Smooth muscle cell (in vitro differentiated cells): Measurements from ENCODE around the gene ZFAND2B. TPM values are rescaled to one million over a fixed set of nuclear protein-coding genes. Genes with fewer than 3 reads are reported as not detected.
"Not testable (repeated sequence)": the region's sequence is repeated elsewhere in the genome, so short reads cannot be mapped to it uniquely, and the experiment has no call there.

Experiments used
- DNase-seq: peaks from one replicate; lab custom pipeline; 2025; ENCODE audit not compliant: unreplicated experiment; lab: John Stamatoyannopoulos, UW
- H2AFZ ChIP-seq: fragments of 200-600 bp; sonication (generic); 2 replicates; pipeline ENCODE4 v1.6.0; 2016; ENCODE audit warnings: antibody characterized with exemption, low read depth, mild to moderate bottlenecking
- H3F3A ChIP-seq: fragments of 200-600 bp; sonication (generic); 2 replicates; pipeline ENCODE4 v1.6.0; 2017; ENCODE audit warnings: antibody characterized with exemption, low read depth
- H3K27ac ChIP-seq: fragments of 200-600 bp; sonication (generic); 2 replicates; pipeline ENCODE4 v1.5.1; 2016; ENCODE audit warnings: low read depth, mild to moderate bottlenecking
- H3K27me3 ChIP-seq: fragments of 200-600 bp; sonication (generic); 2 replicates; pipeline ENCODE4 v1.6.1; 2016; ENCODE audit warnings: low read depth, mild to moderate bottlenecking
- H3K36me3 ChIP-seq: fragments of 200-600 bp; sonication (generic); 2 replicates; pipeline ENCODE4 v1.5.1; 2016; ENCODE audit warnings: low read depth
- H3K4me1 ChIP-seq: fragments of 200-600 bp; sonication (generic); 2 replicates; pipeline ENCODE4 v1.5.1; 2016; ENCODE audit warnings: low read depth
- H3K4me2 ChIP-seq: fragments of 200-600 bp; sonication (generic); 2 replicates; pipeline ENCODE4 v1.6.0; 2016; ENCODE audit warnings: mild to moderate bottlenecking
- H3K4me3 ChIP-seq: fragments of 200-600 bp; sonication (generic); 2 replicates; pipeline ENCODE4 v1.5.1; 2016; ENCODE audit warnings: mild to moderate bottlenecking
- H3K79me2 ChIP-seq: fragments of 200-600 bp; sonication (generic); 2 replicates; pipeline ENCODE4 v1.6.0; 2016; ENCODE audit warnings: low read depth, mild to moderate bottlenecking
- H3K9ac ChIP-seq: fragments of 200-600 bp; sonication (generic); 2 replicates; pipeline ENCODE4 v1.6.0; 2016; ENCODE audit warnings: low read depth
- H3K9me3 ChIP-seq: fragments of 200-600 bp; sonication (generic); replicated peaks from 2 replicates; pipeline ENCODE4 v1.5.1; 2016; ENCODE audit warnings: low read depth
- H4K20me1 ChIP-seq: fragments of 200-600 bp; sonication (generic); 2 replicates; pipeline ENCODE4 v1.6.0; 2016; ENCODE audit warnings: low read depth
- WGBS: methylation state at CpG from one replicate; pipeline ENCODE4 v1.1.7; 2016; ENCODE audit warnings: low lambda C conversion rate; 5-methylcytosine and 5-hydroxymethylcytosine counted together
- polyA plus RNA-seq: library from polyadenylated mRNA; unstranded; fragments of >200 nt; fragmentation: Nextera tagmentation; extraction: Ambion mirVana; gene quantifications from 2 replicates; pipeline ENCODE4 v1.2.1, GENCODE V29; 2016
- total RNA-seq: library from RNA; depleted of rRNA; stranded (reverse); fragments of >200 nt; gene quantifications from 2 replicates; pipeline ENCODE4 v1.2.3, GENCODE V29; 2014
- TF ChIP-seq, protein P1 (sequence below): fragments of 200-600 bp; sonication (generic); IDR thresholded peaks from 2 replicates; pipeline ENCODE4 v1.5.1; 2017; ENCODE audit warnings: borderline replicate concordance, mild to moderate bottlenecking, antibody characterized with exemption; ENCODE audit not compliant: insufficient read depth, poor library complexity, severe bottlenecking

The ZFAND2B gene
- total and polyA plus RNA-seq, 2 experiments from 2014 or later: 19.1 to 48.3 TPM

DNA sequence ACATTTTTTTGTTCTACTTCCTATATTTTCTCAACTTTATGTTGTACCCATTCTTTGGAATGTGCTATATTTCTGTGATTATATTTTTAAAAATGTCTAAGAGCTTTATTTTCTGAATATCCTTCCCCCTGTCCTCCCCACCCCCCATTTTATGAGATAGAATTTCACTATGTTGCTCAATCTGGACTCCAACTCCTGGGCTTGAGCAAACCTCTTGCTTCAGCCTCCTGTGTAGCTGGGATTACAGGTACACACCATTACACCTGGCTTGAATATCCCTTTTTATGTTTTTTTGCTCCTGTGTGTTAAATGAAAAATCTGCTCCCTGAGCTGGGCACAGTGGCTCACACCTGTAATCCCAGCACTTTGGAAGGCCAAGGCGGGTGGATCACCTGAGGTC lies 9.2 kb upstream of the ZFAND2B start:
- H4K20me1 ChIP-seq: no peaks in the 10 kb centered on the region
- DNase-seq: no peak
- H3F3A ChIP-seq: no peaks in the 10 kb centered on the region
- no peaks in the 10 kb centered on the region for H3K9me3 ChIP-seq
- no peaks in the 10 kb centered on the region for H3K27me3 ChIP-seq
- no peak overlapping the region for H2AFZ ChIP-seq
- H3K36me3 ChIP-seq: no peaks in the 10 kb centered on the region
- H3K9ac ChIP-seq: no peak overlapping the region
- WGBS: 96% methylated on average over 1 of the region's 1 CpG
- no peaks in the 10 kb centered on the region for H3K79me2 ChIP-seq
- H3K27ac ChIP-seq: no peak overlapping the region
- no peak overlapping the region for H3K4me2 ChIP-seq
- TF ChIP-seq, protein P1, sequence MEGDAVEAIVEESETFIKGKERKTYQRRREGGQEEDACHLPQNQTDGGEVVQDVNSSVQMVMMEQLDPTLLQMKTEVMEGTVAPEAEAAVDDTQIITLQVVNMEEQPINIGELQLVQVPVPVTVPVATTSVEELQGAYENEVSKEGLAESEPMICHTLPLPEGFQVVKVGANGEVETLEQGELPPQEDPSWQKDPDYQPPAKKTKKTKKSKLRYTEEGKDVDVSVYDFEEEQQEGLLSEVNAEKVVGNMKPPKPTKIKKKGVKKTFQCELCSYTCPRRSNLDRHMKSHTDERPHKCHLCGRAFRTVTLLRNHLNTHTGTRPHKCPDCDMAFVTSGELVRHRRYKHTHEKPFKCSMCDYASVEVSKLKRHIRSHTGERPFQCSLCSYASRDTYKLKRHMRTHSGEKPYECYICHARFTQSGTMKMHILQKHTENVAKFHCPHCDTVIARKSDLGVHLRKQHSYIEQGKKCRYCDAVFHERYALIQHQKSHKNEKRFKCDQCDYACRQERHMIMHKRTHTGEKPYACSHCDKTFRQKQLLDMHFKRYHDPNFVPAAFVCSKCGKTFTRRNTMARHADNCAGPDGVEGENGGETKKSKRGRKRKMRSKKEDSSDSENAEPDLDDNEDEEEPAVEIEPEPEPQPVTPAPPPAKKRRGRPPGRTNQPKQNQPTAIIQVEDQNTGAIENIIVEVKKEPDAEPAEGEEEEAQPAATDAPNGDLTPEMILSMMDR: no peak
- H3K4me3 ChIP-seq: no peak overlapping the region
- no peaks in the 10 kb centered on the region for H3K4me1 ChIP-seq

DNA sequence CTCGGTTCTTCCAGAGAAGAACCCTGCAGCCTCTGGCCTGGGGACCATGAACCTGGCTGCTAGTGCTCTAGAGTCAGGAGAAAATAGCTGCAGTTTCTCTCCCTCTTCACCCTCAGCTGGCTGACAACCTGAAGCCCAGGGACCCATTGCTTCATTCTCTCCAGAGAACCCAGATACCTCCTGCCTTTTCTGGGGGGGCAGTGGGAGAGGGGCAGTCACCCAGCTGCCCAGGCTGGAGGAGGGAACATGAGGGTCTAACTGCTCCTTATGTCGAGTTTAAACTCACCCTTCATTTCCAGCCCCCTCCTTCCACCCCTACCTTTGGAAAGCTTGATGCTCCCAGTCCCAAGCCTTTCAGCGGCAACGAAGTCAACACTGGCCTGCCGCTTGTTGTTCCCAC lies 7.6 kb upstream of the ZFAND2B start:
- H3F3A ChIP-seq: no peaks in the 10 kb centered on the region
- H3K4me3 ChIP-seq: no peak overlapping the region
- H3K27ac ChIP-seq: no peak overlapping the region
- H3K27me3 ChIP-seq: no peaks in the 10 kb centered on the region
- TF ChIP-seq, protein P1: no peak
- WGBS: 86% methylated on average over 5 of the region's 5 CpGs
- H3K9ac ChIP-seq: no peak overlapping the region
- no peak overlapping the region for H2AFZ ChIP-seq
- H3K4me2 ChIP-seq: no peak overlapping the region
- no peaks in the 10 kb centered on the region for H3K9me3 ChIP-seq
- no peak for DNase-seq
- no peaks in the 10 kb centered on the region for H3K36me3 ChIP-seq
- no peaks in the 10 kb centered on the region for H4K20me1 ChIP-seq
- H3K79me2 ChIP-seq: no peaks in the 10 kb centered on the region
- H3K4me1 ChIP-seq: no peaks in the 10 kb centered on the region

- H3F3A ChIP-seq: no peaks in the 10 kb centered on the region
- TF ChIP-seq, protein P1: no peak
- whole genome bisulfite sequencing: 89% methylated on average over 12 of the region's 12 CpGs
These were observed 6.9 kb upstream of the ZFAND2B start for GRCh38 chr2:219199470-219200211.

GRCh38 chr2:219200502-219201326 lies 5.9 kb upstream of the ZFAND2B start:
- not testable (repeated sequence) for H3K4me1 ChIP-seq, H3K27ac ChIP-seq, H3K9me3 ChIP-seq, H3K36me3 ChIP-seq, H4K20me1 ChIP-seq, H2AFZ ChIP-seq, H3K4me2 ChIP-seq, H3K27me3 ChIP-seq, H3K79me2 ChIP-seq, DNase-seq, H3K9ac ChIP-seq, H3F3A ChIP-seq, H3K4me3 ChIP-seq
- 80% methylated on average over 26 of the region's 26 CpGs for WGBS

More at GRCh38 chr2:219199470-219200211, 6.9 kb upstream of the ZFAND2B start:
- Histone ChIP-seq H3K36me3 (no peaks in the 10 kb centered on the region), H2AFZ (no peak overlapping the region), H3K4me1 (no peaks in the 10 kb centered on the region), H3K4me3 (no peak overlapping the region), H3K27ac (no peak overlapping the region), H3K9ac (no peak overlapping the region), H4K20me1 (no peaks in the 10 kb centered on the region), H3K79me2 (no peaks in the 10 kb centered on the region), H3K9me3 (no peaks in the 10 kb centered on the region), H3K27me3 (no peaks in the 10 kb centered on the region), H3K4me2 (no peak overlapping the region)
- DNase-seq: no peak

DNA sequence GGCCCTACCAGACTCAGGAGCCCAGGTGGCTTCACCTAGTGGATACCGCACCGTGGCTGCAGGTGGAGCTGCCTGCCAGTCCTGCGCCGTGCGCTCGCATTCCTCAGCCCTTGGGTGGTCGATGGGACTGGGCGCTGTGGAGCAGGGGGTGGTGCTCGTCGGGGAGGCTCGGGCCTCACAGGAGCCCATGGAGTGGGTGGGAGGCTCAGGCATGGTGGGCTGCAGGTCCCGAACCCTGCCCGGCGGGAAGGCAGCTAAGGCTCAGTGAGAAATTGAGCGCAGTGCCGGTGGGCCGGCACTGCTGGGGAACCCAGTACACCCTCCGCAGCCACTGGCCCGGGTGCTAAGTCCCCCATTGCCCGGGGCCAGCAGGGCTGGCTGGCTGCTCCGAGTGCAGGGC lies 5.3 kb upstream of the ZFAND2B start:
- H3K4me3 ChIP-seq, H3F3A ChIP-seq, H3K27ac ChIP-seq, H3K4me2 ChIP-seq, H2AFZ ChIP-seq, H4K20me1 ChIP-seq, H3K27me3 ChIP-seq, H3K36me3 ChIP-seq, H3K9me3 ChIP-seq, H3K79me2 ChIP-seq, DNase-seq, H3K4me1 ChIP-seq, H3K9ac ChIP-seq: not testable (repeated sequence)
- 92% methylated on average over 21 of the region's 21 CpGs for WGBS
